Skeletal muscle tissue (tissue), 4 donors: ENCODE results near the gene DVL1. TPM values are rescaled to one million over a fixed set of nuclear protein-coding genes. Genes with fewer than 3 reads are reported as not detected.
"Not testable (repeated sequence)": the region's sequence is repeated elsewhere in the genome, so short reads cannot be mapped to it uniquely, and the experiment has no call there.

Experiments
- H3K27ac ChIP-seq: one replicate; pipeline ENCODE4 v1.7.0; 2013; ENCODE audit warnings: mild to moderate bottlenecking, low read depth, low read length, inconsistent platforms
- H3K27me3 ChIP-seq, 3 donors: one replicate each; pipeline ENCODE4 v1.7.0; 2013; ENCODE audit warnings: low read length in 3 of 3; ENCODE audit not compliant: control insufficient read depth in 3 of 3, insufficient read depth in 3 of 3
- H3K36me3 ChIP-seq, 3 donors: one replicate each; pipeline ENCODE4 v1.7.0; 2013; ENCODE audit warnings: low read length in 3 of 3; ENCODE audit not compliant: control insufficient read depth in 3 of 3, insufficient read depth in 3 of 3
- H3K4me1 ChIP-seq, 3 donors: one replicate each; pipeline ENCODE4 v1.7.0; 2013; ENCODE audit warnings: low read length in 3 of 3, mild to moderate bottlenecking in 3 of 3; ENCODE audit not compliant: control insufficient read depth in 3 of 3, insufficient read depth in 3 of 3
- H3K4me3 ChIP-seq, 3 donors: one replicate each; pipeline ENCODE4 v1.7.0; 2013; ENCODE audit warnings: low read length in 3 of 3
- H3K9ac ChIP-seq, 3 donors: one replicate each; pipeline ENCODE4 v1.7.0; 2013; ENCODE audit warnings: low read length in 3 of 3, mild to moderate bottlenecking in 3 of 3, moderate library complexity in 2 of 3, low read depth in 1 of 3
- H3K9me3 ChIP-seq, 3 donors: one replicate each; pipeline ENCODE4 v1.7.0; 2013; ENCODE audit warnings: low read length in 3 of 3; ENCODE audit not compliant: control insufficient read depth in 3 of 3
- total RNA-seq: library from RNA; depleted of rRNA; stranded (reverse); fragments of >200 nt; gene quantifications from one replicate; pipeline ENCODE4 v1.2.3, GENCODE V29; 2014
- donor health status: Osteomylitis.

The DVL1 gene
- total RNA-seq, 1 donor from 2014 or later = 44.9 TPM

DNA sequence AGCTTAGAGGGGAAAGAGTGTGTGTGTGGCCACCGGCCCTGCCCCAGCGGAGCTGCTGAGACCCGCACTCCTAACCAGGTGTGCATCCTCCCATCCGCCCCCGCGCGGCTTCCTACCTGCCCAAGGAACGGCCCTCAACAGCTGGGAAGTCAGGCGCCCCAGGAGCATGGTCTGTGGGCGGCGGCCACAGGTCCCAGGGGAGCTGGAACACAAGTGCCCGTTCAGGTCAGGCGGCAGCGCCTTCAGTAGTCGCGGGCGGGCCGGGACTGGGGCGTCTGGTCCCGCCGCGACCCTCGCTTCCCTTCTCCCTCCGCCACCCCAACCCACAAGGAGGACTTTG, 25.3 kb upstream of the DVL1 start:
- peak overlapping the region; percentile 95 for H3K27ac ChIP-seq
- H3K4me3 ChIP-seq = peak overlapping the region; percentile 88 to 93 (median 90)
- H3K36me3 ChIP-seq = peaks cover 11 to 16% (median 13%) of the 10 kb centered on the region in 3 donors
- H3K27me3 ChIP-seq = no peaks in the 10 kb centered on the region
- peak overlapping the region; percentile 92 to 99 (median 98) for H3K9ac ChIP-seq
- peaks cover 32 to 49% (median 42%) of the 10 kb centered on the region in 3 donors for H3K4me1 ChIP-seq
- no peaks in the 10 kb centered on the region for H3K9me3 ChIP-seq

GRCh38 chr1:1373815-1374588, 24.8 kb upstream of the DVL1 start:
- peak overlapping the region; percentile 95 for H3K27ac ChIP-seq

DNA sequence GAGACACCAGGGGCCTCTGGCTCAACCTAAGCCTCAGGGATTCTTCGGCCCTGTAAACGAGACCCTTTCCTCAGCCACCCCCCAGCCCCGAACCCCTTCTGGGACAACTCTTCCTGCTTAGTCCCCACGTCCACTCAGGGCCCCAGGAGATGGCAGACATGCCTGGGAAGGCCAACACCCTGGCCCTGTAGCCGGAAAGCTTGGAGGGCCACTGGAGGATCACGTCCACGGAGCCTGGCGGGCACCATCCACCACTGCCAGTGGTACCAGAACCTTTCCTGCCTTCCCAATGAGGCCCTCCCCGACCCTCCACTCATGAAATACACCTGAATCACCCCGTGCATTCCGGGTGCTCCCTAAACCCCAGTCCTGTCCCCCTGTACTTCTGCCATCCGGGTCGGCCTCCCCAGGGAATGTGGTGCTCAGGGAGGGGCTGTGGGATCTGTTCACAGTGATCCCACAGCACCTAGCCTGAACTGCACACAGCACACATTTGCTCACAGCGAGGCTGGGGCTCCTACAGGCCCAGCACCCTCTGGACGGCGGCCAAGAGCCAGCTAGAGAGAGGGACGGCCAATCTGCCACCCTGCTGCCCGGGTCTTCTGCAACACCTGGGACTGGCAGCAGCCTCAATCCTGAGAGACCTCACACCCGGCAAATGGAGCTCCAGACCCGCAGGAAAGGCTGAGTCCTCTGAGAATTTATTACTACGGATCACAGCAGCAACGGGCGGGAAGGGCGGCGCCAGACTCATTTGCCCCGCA, 24.0 kb upstream of the DVL1 start:
- H3K4me3 ChIP-seq = peak overlapping the region in 1 of 3 donors; percentile 90
- H3K27ac ChIP-seq = no peak overlapping the region
- no peaks in the 10 kb centered on the region for H3K27me3 ChIP-seq
- H3K9ac ChIP-seq = no peak overlapping the region
- peaks cover 11 to 16% (median 13%) of the 10 kb centered on the region in 3 donors for H3K36me3 ChIP-seq
- peaks cover 32 to 49% (median 42%) of the 10 kb centered on the region in 3 donors for H3K4me1 ChIP-seq
- H3K9me3 ChIP-seq = no peaks in the 10 kb centered on the region

More at GRCh38 chr1:1373815-1374588, 24.8 kb upstream of the DVL1 start:
- Histone ChIP-seq H3K9me3 (no peaks in the 10 kb centered on the region), H3K36me3 (peaks cover 11 to 16% (median 13%) of the 10 kb centered on the region in 3 donors), H3K9ac (peak overlapping the region; percentile 92 to 99 (median 98)), H3K4me3 (peak overlapping the region; percentile 88 to 93 (median 90)), H3K4me1 (peaks cover 32 to 49% (median 42%) of the 10 kb centered on the region in 3 donors), H3K27me3 (no peaks in the 10 kb centered on the region)

DNA sequence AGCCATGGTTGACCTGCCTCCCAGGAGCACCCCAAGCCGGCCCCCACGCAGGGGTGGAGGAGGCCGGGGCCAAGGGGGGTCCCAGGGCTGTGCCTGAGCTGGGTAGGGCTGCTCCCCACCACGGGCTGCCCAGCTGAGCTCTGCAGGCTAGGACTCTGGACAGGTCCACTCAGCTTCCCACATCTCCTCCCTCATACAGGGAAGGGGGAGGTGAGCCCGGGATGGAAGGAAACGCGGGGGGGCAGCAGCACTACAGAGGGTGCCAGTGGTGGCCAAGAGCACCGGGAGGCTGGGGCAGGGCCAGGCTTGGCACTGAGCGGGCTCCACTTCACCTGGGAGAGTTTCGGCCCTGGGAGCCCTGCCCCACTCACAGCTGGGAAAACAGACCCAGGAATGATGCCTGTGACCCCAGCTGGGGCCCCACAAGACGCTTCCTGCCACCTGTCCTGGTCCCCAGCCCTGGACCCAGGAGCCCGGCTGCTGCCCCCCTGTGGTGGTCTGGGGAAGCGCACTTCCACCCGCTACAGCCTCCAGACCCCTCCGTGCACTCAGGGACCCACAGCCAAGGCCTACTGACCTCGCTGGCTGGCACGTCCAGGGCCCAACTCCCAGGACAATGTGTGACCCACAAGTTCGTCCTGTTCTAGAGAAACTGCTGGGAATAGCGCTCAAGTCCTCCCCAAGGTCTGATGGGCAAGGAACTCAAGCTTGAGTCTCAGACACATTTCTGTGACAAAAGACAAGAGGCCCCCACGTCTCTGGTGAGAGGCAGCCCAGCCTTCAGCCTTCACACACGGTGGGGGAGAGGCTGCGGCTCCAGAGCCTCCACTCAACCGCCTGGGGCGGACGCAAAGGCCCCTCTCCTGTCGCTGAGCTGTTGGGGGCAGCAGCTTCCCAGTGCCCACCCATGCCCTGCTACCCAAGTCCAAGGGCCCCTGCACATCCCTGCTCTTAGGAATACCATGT, 22.8 kb upstream of the DVL1 start:
- Histone ChIP-seq H3K36me3 (peaks cover 11 to 16% (median 13%) of the 10 kb centered on the region in 3 donors), H3K27me3 (no peaks in the 10 kb centered on the region), H3K27ac (no peak overlapping the region), H3K9me3 (no peaks in the 10 kb centered on the region), H3K9ac (peak overlapping the region in 2 of 3 donors; percentile 2 to 60), H3K4me3 (peak overlapping the region in 1 of 3 donors; percentile 35), H3K4me1 (peaks cover 32 to 48% (median 42%) of the 10 kb centered on the region in 3 donors)

DNA sequence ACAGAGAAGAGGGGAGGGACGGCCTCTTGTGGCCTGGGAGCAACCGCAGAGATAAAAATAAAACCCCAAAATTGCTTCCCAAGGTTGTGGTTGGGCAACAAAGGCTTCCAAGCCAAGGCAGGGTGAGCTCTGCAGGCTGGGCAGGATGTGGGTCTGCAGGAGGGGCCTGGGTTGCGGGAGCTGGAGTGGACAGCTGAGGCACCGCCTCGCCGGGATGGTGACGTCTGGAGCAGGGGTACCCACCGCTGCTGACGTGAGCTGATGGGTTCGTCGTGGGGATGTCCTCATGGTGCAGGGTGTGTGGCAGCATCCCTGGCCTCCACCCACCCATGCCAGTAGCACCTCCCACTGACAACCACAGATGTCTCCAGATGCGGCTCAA, 22.1 kb upstream of the DVL1 start:
- Histone ChIP-seq H3K4me3 (no peak overlapping the region), H3K27ac (no peak overlapping the region), H3K36me3 (peaks cover 11 to 16% (median 13%) of the 10 kb centered on the region in 3 donors), H3K9ac (no peak overlapping the region), H3K27me3 (no peaks in the 10 kb centered on the region), H3K9me3 (no peaks in the 10 kb centered on the region), H3K4me1 (peaks cover 32 to 42% (median 38%) of the 10 kb centered on the region in 3 donors)

DNA sequence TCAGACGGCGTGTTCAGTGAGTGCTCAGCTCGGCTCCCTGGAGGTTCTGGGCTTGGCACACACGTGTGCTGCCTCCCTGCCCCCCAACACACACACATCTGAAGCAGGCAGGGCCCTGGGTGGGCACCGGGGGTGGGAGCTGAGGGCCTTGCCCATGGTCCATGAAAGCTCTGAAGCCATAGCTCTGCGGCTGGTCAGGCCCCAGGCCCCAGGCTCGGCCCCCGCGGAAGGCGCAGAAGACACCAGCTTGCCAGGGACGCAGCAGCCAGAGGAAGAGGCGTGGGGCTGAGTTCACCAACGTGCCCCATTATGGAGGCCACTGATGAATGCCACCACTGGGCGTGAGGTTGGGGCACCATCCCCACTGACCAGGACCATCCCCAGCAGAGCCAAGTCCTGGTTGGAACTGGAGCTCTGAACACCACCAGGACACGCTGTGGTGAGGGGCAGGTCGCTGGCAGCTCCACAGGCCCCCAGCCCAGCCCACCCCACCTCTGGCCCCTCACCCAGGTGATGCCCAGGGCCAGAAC, 21.6 kb upstream of the DVL1 start:
- H3K27me3 ChIP-seq = no peaks in the 10 kb centered on the region
- peaks cover 11 to 16% (median 13%) of the 10 kb centered on the region in 3 donors for H3K36me3 ChIP-seq
- no peak overlapping the region for H3K4me3 ChIP-seq
- peaks cover 28 to 37% (median 32%) of the 10 kb centered on the region in 3 donors for H3K4me1 ChIP-seq
- no peaks in the 10 kb centered on the region for H3K9me3 ChIP-seq
- H3K9ac ChIP-seq = no peak overlapping the region
- no peak overlapping the region for H3K27ac ChIP-seq

- not testable (repeated sequence) for H3K4me3 ChIP-seq, H3K27me3 ChIP-seq, H3K27ac ChIP-seq, H3K9me3 ChIP-seq, H3K9ac ChIP-seq
- Histone ChIP-seq H3K36me3 (peaks cover 11 to 16% (median 13%) of the 10 kb centered on the region in 3 donors), H3K4me1 (peaks cover 25 to 34% (median 31%) of the 10 kb centered on the region in 3 donors)
These were observed 20.9 kb upstream of the DVL1 start for GRCh38 chr1:1370094-1370493.

DNA sequence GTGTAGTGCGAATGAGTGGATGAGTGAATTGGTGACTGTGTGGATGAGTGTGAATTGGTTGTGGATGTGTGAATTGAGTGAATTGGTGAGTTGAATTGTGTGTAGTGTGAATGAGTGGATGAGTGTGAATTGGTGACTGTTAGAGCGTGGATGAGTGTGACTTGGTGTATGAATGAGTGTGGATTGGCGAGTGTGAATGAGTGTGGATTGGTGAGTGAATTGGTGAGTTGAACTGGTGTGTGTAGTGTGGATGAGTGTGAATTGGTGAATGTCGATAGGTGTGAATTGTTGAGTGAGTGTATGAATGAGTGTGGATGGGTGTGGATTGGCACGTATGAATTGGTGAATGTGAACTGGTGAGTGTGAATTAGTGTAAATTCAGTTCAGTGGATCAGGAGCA, 18.1 kb upstream of the DVL1 start:
- H3K4me3 ChIP-seq = no peak overlapping the region
- peaks cover 0 to 2% (median 1%) of the 10 kb centered on the region in 3 donors for H3K36me3 ChIP-seq
- peaks cover 8 to 11% (median 11%) of the 10 kb centered on the region in 3 donors for H3K4me1 ChIP-seq
- no peak overlapping the region for H3K27ac ChIP-seq
- peaks cover 0 to under 1% (median 0%) of the 10 kb centered on the region in 3 donors for H3K27me3 ChIP-seq
- no peaks in the 10 kb centered on the region for H3K9me3 ChIP-seq
- H3K9ac ChIP-seq = no peak overlapping the region

DNA sequence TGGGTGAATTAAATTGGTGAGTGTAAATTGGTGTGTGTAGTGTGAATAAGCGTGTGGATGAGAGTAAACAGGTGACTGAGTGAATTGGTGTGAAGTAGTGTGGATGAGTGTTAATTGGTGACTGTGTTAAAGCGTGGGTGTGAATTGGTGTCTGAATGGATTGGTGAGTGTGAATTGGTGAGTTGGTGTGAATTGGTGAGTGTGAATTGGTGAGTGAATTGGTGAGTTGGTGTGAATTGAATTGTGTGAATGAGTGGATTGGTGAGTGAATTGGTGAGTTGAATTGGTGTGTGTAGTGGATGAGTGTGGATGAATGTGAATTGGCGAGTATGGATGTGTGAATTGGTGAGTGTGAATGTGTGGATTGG, 17.5 kb upstream of the DVL1 start:
- peaks cover 0 to 6% (median 0%) of the 10 kb centered on the region in 3 donors for H3K27me3 ChIP-seq
- peaks cover 5 to 10% (median 8%) of the 10 kb centered on the region in 3 donors for H3K4me1 ChIP-seq
- H3K36me3 ChIP-seq = no peaks in the 10 kb centered on the region
- no peak overlapping the region for H3K4me3 ChIP-seq
- H3K9me3 ChIP-seq = no peaks in the 10 kb centered on the region
- no peak overlapping the region for H3K27ac ChIP-seq
- H3K9ac ChIP-seq = no peak overlapping the region
